ENCODE data around the gene LGI4.
"Not testable (repeated sequence)": the region's sequence is repeated elsewhere in the genome, so short reads cannot be mapped to it uniquely, and the experiment has no call there.

The LGI4 gene

DNA sequence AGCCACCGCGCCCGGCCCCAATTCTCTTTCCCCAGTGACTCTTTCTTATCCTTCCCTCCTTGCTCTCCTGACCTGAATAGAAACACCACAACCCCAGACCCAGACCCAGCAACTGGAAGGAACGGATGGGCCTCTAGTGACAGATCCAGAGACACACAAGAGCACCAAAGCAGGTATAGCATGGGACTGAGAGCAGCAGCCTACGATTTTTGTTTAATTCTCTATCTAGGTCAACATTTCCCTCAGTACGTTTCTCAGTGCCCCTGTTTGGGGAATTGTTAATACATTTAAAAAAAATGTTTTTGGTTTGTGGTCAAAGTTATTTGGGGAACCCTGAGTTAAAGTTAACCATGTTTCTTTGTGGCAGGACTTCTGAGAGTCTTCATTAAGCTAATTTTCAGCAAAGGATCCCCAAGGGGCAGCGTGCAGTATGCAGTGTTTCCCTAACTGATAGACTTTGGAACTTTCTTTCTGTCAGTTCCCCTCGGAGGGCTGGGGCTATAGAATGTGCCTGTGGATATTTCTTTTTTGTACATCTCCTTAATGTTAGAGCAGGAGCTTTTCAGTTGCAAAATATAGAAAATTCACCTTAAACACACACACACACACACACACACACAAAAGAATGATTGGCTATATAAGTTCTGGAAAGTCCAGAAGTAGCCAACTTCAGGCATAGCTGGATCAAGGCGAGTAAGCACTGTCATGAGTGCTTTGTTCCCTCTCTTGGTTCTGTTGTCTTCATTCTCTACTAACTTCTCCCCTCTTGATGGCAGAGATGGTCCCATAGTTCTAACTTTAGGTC lies 26.0 kb upstream of the LGI4 start:
- DNase-seq, result no peak

DNA sequence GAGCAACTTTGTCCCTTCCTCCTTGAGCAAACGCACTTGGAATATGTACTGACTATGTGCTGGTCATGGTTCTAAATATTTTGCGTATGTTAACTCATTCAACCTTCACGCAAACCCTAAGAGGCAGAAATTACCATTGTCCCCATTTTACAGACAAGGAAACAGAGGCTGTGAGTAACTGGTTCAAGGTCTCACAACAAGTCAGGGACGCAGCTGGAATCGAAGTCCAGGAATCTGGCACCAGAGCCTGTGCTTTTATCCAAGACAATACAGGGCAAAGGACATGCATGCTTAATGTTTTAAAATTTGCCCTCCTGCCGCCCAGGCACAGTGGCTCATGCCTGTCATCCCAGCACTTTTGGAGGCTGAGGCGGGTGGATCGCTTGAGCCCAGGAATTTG lies 24.7 kb upstream of the LGI4 start:
- no peak for DNase-seq

- DNase-seq, result no peak
Measured at GRCh38 chr19:35157431-35157830, 22.6 kb upstream of the LGI4 start.

- no peak for DNase-seq
Measured at GRCh38 chr19:35156673-35157014, 21.8 kb upstream of the LGI4 start.

DNA sequence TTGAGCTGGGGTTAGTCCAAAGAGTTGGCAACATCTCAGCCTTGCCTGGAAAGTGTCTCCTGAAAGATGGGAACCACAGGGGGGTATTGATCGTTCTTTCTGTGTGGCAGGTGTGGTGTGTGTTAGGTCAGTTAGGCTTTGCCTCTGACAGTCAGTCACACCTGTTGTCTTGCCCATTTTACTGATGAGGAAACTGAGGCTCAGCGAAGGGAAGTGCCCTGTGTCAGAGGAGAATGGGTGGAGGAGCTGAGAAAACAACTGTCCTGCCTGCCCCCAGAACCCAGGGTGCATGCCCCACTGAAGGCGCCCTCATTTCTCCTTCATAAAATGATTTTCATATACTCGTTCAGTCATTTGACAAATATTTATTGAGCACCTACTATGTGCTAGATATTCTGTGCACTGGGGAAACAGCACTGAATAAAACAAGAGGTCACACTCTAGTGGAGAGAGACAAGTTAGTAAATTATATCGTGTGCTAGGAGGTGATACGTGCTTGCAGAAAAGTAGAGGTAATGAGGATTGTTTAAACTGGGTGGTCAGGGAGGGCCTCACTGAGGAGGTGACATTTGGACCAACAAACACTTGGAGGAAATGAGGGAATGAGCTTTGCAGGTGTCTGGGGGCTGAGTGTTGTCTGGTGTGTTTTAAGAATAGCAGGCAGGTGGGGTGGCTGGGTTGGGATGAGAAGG lies 21.3 kb upstream of the LGI4 start:
- no peak for DNase-seq

GRCh38 chr19:35155441-35155840 lies 20.6 kb upstream of the LGI4 start:
- no peak for DNase-seq

DNA sequence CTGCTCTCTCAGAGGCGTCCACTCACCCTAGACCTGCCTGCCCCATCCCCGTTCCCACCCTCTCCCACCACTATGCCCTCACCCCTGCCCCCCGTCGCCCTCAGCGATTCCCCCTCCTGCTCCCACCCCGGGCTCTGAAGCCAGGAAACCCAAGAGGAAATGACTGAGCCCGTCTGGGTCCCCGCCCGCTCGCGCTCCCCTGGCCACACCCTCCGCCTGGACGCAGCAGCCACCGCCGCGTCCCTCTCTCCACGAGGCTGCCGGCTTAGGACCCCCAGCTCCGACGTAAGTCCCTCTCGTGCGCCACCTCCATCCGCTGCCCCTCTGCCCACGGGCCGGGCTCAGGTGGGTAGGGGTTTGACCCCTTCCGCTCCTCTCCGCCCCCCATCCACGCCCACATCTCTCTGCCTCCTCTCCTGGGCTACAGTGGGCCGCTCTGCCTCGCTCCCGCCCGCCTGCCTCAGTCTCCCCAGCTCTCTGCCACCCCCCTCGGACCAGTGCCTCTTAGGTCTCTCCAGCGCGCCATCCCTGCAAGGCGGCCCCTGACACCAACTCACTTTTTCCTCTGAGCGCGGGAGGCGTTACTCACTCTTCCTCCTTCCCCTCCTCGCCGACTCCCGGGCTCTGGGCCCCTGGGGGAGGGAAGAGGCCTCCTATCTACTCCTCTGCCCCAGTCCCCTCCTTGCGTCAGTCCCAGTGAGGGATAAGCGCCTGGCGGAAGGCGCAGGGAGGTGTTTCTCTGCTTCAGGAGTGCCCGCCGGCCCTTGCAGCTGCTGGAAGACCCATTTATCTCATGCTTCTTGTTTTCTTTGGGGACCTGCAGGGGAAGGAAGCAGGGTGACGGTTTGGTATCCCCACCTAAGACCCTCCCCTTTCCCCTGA lies 19.9 kb upstream of the LGI4 start, which contains the start of gene FXYD5:
Gene FXYD5 (plus strand): TSS at position 211 of the 882 bp plus-strand sequence. CDS start 816 bp downstream, outside the sequence.
- peak; percentile 73 for DNase-seq

GRCh38 chr19:35153701-35154524 lies 19.1 kb upstream of the LGI4 start:
- peak; percentile 56 for DNase-seq

GRCh38 chr19:35153129-35153522 lies 18.3 kb upstream of the LGI4 start:
- DNase-seq, result not testable (repeated sequence)

DNA sequence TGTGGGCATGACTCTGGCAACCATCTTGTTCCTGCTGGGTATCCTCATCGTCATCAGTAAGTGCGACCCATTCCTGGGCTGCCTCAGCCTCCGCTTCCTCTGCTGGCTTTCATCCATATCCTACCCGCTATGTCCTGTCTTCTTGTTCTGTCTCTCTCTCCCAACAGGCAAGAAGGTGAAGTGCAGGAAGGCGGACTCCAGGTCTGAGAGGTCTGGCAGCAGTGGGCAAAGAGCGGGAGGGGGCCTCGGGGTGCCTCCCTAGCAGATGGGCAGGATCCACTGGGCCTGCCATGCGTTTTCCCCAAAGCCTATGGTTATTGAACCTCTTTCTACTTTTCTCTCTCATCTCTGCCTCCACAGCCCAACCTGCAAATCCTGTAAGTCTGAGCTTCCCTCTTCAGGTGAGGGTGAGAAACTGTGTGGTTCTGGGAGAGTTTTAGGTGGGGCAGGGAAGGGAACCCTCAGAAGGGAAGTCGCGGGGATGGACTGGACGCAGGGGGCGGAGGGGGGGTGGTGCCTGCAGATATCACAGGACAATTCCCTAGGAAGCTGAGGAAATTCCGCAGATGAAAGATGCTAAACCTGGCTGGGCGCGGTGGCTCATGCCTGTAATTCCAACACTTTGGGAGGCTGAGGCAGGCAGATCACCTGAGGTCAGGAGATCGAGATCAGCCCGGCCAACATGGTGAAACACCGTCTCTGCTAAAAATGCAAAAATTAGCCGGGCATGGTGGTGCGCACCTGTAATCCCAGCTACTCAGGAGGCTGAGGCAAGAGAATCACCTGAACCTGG lies 16.6 kb upstream of the LGI4 start:
- DNase-seq, result no peak

- no peak for DNase-seq
Measured at GRCh38 chr19:35150445-35150844, 15.6 kb upstream of the LGI4 start.

- DNase-seq, result no peak
Measured at GRCh38 chr19:35149463-35149862, 14.6 kb upstream of the LGI4 start.

DNA sequence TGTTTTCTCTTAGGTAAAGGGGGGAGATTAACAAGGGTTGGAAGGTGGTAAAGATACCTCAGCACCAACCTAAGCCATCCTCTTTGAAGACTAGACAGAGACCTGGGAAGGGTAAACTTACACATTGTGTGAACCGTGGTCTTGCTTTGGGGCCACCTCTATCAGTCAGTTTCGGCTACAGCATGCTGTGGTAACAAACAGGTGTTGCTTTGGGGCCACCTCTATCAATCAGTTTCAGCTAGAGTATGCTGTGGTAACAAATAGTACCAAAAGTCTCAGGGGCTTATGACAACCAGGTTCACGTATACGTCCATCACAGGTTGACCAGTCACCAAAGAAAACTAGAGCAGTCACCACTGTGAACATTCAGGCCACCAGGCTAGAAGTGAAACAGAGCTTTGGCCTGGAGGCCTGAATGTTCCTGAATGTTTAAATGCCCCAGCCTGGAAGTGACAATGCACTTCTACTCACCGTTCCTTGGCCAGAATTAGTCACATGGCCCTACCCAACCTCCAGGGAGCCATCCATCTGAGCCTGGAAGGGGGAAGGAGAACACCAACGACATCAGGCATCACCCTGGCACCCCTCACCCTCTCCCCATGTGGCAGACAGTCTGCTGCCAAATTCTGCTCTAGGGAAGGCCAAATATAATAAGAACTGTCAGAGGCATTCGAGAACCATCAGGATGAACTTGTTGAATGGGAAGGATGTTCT lies 12.0 kb upstream of the LGI4 start:
- peak; percentile 44 for DNase-seq

DNA sequence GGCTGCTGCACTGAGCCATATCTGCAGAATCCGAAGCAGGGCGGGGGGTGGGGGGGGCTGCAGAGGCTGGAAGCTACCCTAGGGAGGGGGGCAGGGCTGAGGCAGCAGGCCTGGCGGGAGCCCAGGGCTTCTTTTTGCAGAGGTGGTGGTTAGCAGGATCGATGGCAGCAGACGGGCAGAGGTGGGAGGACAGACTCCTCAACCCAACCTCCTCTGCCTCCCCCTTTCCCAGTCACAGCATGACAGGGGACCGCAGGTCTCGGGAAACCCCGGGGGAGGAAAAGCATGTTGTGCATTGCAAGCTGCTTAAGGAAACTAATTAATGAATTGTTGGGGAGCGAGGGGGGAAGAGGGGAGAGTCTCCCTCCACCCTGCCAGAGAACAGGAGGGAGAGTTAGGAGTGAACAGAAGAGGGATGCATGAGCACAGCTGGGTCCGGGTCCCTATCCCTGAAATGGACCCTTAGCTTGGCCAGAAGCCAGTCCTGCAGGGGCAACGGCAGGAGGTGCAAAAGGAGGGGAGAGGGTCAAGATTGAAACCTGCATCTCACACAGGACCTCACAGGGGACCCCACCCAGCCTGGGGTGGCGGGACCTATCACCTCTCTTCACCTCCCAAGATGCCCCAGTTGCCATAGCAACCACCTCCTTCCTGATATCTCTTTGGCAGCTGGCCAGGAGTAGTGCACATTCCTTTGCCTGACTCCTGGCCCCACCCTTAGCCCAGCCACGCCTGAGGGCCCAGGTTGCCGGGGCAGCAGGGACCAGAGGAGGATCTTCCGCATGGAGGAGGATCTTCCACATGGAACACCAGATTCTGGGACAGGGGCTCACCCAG lies 10.0 kb upstream of the LGI4 start:
- DNase-seq, result no peak

- no peak for DNase-seq
Measured at GRCh38 chr19:35144259-35144599, 9.4 kb upstream of the LGI4 start.

GRCh38 chr19:35143818-35144217 lies 9.0 kb upstream of the LGI4 start:
- DNase-seq, result no peak

DNA sequence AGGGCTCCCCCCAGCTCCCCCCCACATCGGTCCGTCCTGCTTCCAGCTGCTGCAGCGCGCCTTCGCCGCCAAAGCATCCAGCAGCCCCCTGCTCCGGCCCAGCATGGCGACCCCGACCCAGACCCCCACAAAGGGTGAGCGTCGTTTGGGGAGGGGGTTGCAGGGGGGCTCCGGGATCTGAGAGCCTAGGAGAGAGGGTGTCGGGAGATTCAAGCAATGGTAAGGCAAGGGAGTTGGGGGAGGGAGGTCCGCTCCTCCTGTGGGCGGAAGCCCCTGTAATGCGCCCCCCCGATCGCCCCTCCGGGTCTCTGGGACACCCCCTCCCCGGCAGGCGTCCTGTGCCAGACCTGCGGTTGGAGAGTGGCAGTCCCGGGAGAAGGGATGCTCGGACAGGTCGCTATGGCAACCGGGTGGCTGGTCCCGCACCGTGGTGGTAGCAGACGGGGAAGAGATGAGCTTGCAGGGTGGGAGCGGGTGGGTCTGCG lies 8.4 kb upstream of the LGI4 start, which contains the start of gene FXYD7:
Gene FXYD7 (plus strand): TSS at position 25 of the 485 bp plus-strand sequence. CDS start 79 bp downstream, at position 104.
- no peak for DNase-seq

- peak; percentile 35 for DNase-seq
Measured at GRCh38 chr19:35142606-35143230, 7.9 kb upstream of the LGI4 start.

Data from GDM1 (cell line).